HUDEP-2 (cell line): Measurements from ENCODE around the gene TBX18.

Source experiments
- DNase-seq, 76 experiments: peaks; one replicate each; lab custom pipeline; 2025; ENCODE audit not compliant: unreplicated experiment in 76 of 76; lab: John Stamatoyannopoulos, UW

TBX18 gene

DNA sequence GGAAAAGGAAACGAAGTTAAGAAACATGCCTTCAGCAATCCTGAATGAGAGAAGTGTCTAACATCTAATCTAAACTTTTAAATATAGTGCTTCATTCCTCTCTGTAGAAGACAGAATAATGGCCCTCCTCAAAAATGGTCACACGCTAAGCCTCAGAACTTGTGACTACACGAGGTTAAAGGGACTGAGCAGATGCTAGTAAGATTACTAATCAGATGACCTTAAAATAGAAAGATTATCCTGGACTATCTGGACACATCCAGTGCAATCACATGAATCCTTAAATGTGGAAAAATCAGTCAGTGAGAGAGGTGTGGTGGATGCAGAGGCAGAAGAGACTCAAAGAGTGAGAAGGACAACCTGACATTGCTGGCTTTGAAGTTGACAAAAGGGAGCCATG lies 126.1 kb downstream of the TBX18 start:
- no peak for DNase-seq
